ENCODE results near the gene FXYD6. TPM values are rescaled to one million over a fixed set of nuclear protein-coding genes. Genes with fewer than 3 reads are reported as not detected.

The FXYD6 gene
- total and polyA plus RNA-seq, 2 donors (not counting 1 experiment from before 2014, with no cell fraction given) = not detected

GRCh38 chr11:117826832-117827231 is 49.6 kb downstream of the FXYD6 start:
- Mint-ChIP-seq H3K9me3 (ENCODE audit: insufficient read depth) (no peaks in the 10 kb centered on the region), H3K4me3 (no peak overlapping the region), H3K27ac (no peak overlapping the region), H3K27me3 (peaks cover 40% of the 10 kb centered on the region), H3K4me1 (peaks cover 47% of the 10 kb centered on the region)
- Histone ChIP-seq H3K9ac (ENCODE audit: low read length) (no peak overlapping the region), H3K36me3 (replicated peaks in 1 of 2; ENCODE audit: control extremely low read depth in 1 of 2, control insufficient read depth in 1 of 2, extremely low read depth in 1 of 2, insufficient read depth in 2 of 2, low read length in 1 of 2) (no peaks in the 10 kb centered on the region), H3K27me3 (replicated peaks in 1 of 4; ENCODE audit: control extremely low read depth in 1 of 4, control insufficient read depth in 3 of 4, insufficient read depth in 4 of 4, low read length in 3 of 4) (peaks cover 0 to 62% (median 13%) of the 10 kb centered on the region in 4 experiments), H3K79me2 (ENCODE audit: control insufficient read depth, insufficient read depth, low read length) (no peaks in the 10 kb centered on the region), H2AFZ (ENCODE audit: insufficient read depth, low read depth, low read length, poor library complexity, severe bottlenecking) (no peak overlapping the region), H3K4me2 (replicated peaks; ENCODE audit: low read depth, low read length, poor library complexity, severe bottlenecking) (no peak overlapping the region), H3K4me3 (ENCODE audit: control extremely low read depth in 1 of 5, extremely low read depth in 1 of 5, insufficient read depth in 1 of 5, low read depth in 2 of 5, low read length in 4 of 5) (no peak overlapping the region), H3K9me3 (ENCODE audit: control extremely low read depth in 1 of 3, control insufficient read depth in 2 of 3, insufficient read depth in 1 of 3, low read length in 2 of 3) (peaks cover 0 to 5% (median 0%) of the 10 kb centered on the region in 3 donors), H3K27ac (ENCODE audit: low read length in 2 of 2) (no peak overlapping the region), H4K20me1 (ENCODE audit: control insufficient read depth, insufficient read depth, low read length, poor library complexity, severe bottlenecking) (no peaks in the 10 kb centered on the region), H3K4me1 (ENCODE audit: control insufficient read depth in 2 of 2, insufficient read depth in 2 of 2, low read length in 2 of 2) (peaks cover 40 to 45% of the 10 kb centered on the region in 2 donors)
- intact Hi-C loops (cut with micrococcal nuclease) = no loop called here
- DNase-seq (no peak), ATAC-seq (ENCODE audit: low read depth) (no peak)
- TF ChIP-seq EZH2 (IDR thresholded peaks at IDR 0.05; ENCODE audit: borderline replicate concordance, insufficient read depth, low read depth, low read length, poor library complexity, severe bottlenecking) (no peak), CTCF (IDR thresholded peaks at IDR 0.05) (no peak)
- ChIA-PET POLR2A (no interaction called here), CTCF (interaction anchor here (1.4 to 15.4 kb wide), 5 partner anchors 10 to 227 kb away, joined by 6 to 462 read pairs (median 47); no protein-coding TSS in a partner anchor)
- 86% methylated on average over 2 of the region's 3 CpGs for WGBS (ENCODE audit: insufficient coverage)

DNA sequence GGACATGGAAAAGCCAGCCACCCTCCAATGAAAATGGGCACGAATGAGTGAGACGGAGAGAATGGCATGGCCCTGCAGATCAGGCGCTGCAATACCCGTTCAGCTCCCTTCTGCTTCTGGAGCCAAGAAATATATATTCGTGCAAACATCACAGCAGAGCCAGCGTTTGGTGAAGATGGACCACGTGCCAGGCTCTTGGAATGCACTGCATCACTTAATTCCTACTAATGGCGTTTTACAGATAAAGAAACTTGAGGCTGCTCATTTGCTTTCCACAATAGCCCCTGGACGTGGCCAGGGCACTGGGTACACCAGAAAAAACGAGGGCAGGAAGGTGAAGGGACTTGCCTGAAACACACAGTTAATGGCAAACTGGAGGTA is 50.3 kb downstream of the FXYD6 start:
- 78% methylated on average over 10 of the region's 10 CpGs for WGBS (ENCODE audit: insufficient coverage)
- ATAC-seq (ENCODE audit: low read depth) = no peak
- no peak for TF ChIP-seq CTCF (IDR thresholded peaks at IDR 0.05)
- no peak for TF ChIP-seq EZH2 (IDR thresholded peaks at IDR 0.05; ENCODE audit: borderline replicate concordance, insufficient read depth, low read depth, low read length, poor library complexity, severe bottlenecking)

More for the DNA sequence above, 50.3 kb downstream of the FXYD6 start:
- ChIA-PET POLR2A (no interaction called here), CTCF (interaction anchor here (1.4 to 15.4 kb wide), 5 partner anchors 9 to 227 kb away, joined by 6 to 462 read pairs (median 57); no protein-coding TSS in a partner anchor)
- Histone ChIP-seq H3K4me3 (ENCODE audit: control extremely low read depth in 1 of 5, extremely low read depth in 1 of 5, insufficient read depth in 1 of 5, low read depth in 2 of 5, low read length in 4 of 5) (no peak overlapping the region), H3K4me2 (replicated peaks; ENCODE audit: low read depth, low read length, poor library complexity, severe bottlenecking) (no peak overlapping the region), H3K27ac (ENCODE audit: low read length in 2 of 2) (no peak overlapping the region), H4K20me1 (ENCODE audit: control insufficient read depth, insufficient read depth, low read length, poor library complexity, severe bottlenecking) (no peaks in the 10 kb centered on the region), H3K79me2 (ENCODE audit: control insufficient read depth, insufficient read depth, low read length) (no peaks in the 10 kb centered on the region), H3K4me1 (ENCODE audit: control insufficient read depth in 2 of 2, insufficient read depth in 2 of 2, low read length in 2 of 2) (peaks cover 40 to 46% of the 10 kb centered on the region in 2 donors), H3K9ac (ENCODE audit: low read length) (no peak overlapping the region), H2AFZ (ENCODE audit: insufficient read depth, low read depth, low read length, poor library complexity, severe bottlenecking) (no peak overlapping the region), H3K9me3 (ENCODE audit: control extremely low read depth in 1 of 3, control insufficient read depth in 2 of 3, insufficient read depth in 1 of 3, low read length in 2 of 3) (peaks cover 0 to 5% (median 0%) of the 10 kb centered on the region in 3 donors), H3K27me3 (replicated peaks in 1 of 4; ENCODE audit: control extremely low read depth in 1 of 4, control insufficient read depth in 3 of 4, insufficient read depth in 4 of 4, low read length in 3 of 4) (peaks cover 0 to 66% (median 13%) of the 10 kb centered on the region in 4 experiments), H3K36me3 (replicated peaks in 1 of 2; ENCODE audit: control extremely low read depth in 1 of 2, control insufficient read depth in 1 of 2, extremely low read depth in 1 of 2, insufficient read depth in 2 of 2, low read length in 1 of 2) (no peaks in the 10 kb centered on the region)
- peaks cover 41% of the 10 kb centered on the region for H3K27me3 Mint-ChIP-seq
- no peak overlapping the region for H3K27ac Mint-ChIP-seq
- H3K4me3 Mint-ChIP-seq = no peak overlapping the region
- no peaks in the 10 kb centered on the region for H3K9me3 Mint-ChIP-seq (ENCODE audit: insufficient read depth)
- no peak for DNase-seq
- H3K4me1 Mint-ChIP-seq = peaks cover 46% of the 10 kb centered on the region
- intact Hi-C loops (cut with micrococcal nuclease) = no loop called here

Data from B cell (primary cell).